NOMO-1 treated with dmso at 0.1 percent for 144 hours (cell line): ENCODE data around the gene ZNF827.

Experiments used
- DNase-seq: peaks from one replicate; lab custom pipeline; 2025; ENCODE audit not compliant: unreplicated experiment; lab: John Stamatoyannopoulos, UW

The ZNF827 gene

GRCh38 chr4:145934434-145935047 is 4.1 kb downstream of the ZNF827 start:
- no peak for DNase-seq

GRCh38 chr4:145933134-145933533 is 5.5 kb downstream of the ZNF827 start:
- no peak for DNase-seq

- DNase-seq: no peak
Observed at GRCh38 chr4:145931403-145931802, 7.2 kb downstream of the ZNF827 start.

GRCh38 chr4:145930592-145930991 is 8.0 kb downstream of the ZNF827 start:
- DNase-seq: no peak

- no peak for DNase-seq
Observed at GRCh38 chr4:145929415-145930178, 9.0 kb downstream of the ZNF827 start.

- no peak for DNase-seq
Observed at GRCh38 chr4:145928748-145929147, 9.9 kb downstream of the ZNF827 start.

- DNase-seq: no peak
Observed at GRCh38 chr4:145927030-145927429, 11.6 kb downstream of the ZNF827 start.

- DNase-seq: no peak
Observed at GRCh38 chr4:145921231-145921630, 17.4 kb downstream of the ZNF827 start.

- DNase-seq: no peak
Observed at GRCh38 chr4:145920205-145920604, 18.4 kb downstream of the ZNF827 start.

- no peak for DNase-seq
Observed at GRCh38 chr4:145912376-145912775, 26.2 kb downstream of the ZNF827 start.

GRCh38 chr4:145909773-145910172 is 28.9 kb downstream of the ZNF827 start:
- no peak for DNase-seq

GRCh38 chr4:145909281-145909715 is 29.3 kb downstream of the ZNF827 start:
- DNase-seq: no peak

- no peak for DNase-seq
Observed at GRCh38 chr4:145907812-145908211, 30.8 kb downstream of the ZNF827 start.

- no peak for DNase-seq
Observed at GRCh38 chr4:145907390-145907789, 31.2 kb downstream of the ZNF827 start.

GRCh38 chr4:145904413-145905177 is 34.0 kb downstream of the ZNF827 start:
- DNase-seq: no peak

- no peak for DNase-seq
Observed at GRCh38 chr4:145902522-145902921, 36.1 kb downstream of the ZNF827 start.

- no peak for DNase-seq
Observed at GRCh38 chr4:145899886-145900460, 38.6 kb downstream of the ZNF827 start.

- DNase-seq: no peak
Observed at GRCh38 chr4:145898926-145899531, 39.6 kb downstream of the ZNF827 start.

GRCh38 chr4:145898466-145898865 is 40.2 kb downstream of the ZNF827 start:
- no peak for DNase-seq

GRCh38 chr4:145895056-145895455 is 43.6 kb downstream of the ZNF827 start:
- DNase-seq: no peak

GRCh38 chr4:145891958-145892357 is 46.7 kb downstream of the ZNF827 start:
- DNase-seq: no peak
